Neutrophil (primary cell): ENCODE data around the gene PIEZO2.

Experiments used
- H3K27ac ChIP-seq: fragments of 200-600 bp; sonication (generic); 2 replicates; pipeline ENCODE4 v1.5.1; 2016; ENCODE audit warnings: mild to moderate bottlenecking, moderate library complexity
- H3K27me3 ChIP-seq: fragments of 200-600 bp; sonication (generic); 2 replicates; pipeline ENCODE4 v1.6.0; 2016; ENCODE audit warnings: mild to moderate bottlenecking
- H3K36me3 ChIP-seq: fragments of 200-600 bp; sonication (generic); 2 replicates; pipeline ENCODE4 v1.5.1; 2017
- H3K4me1 ChIP-seq, 2 experiments: fragments of 200-600 bp in 1 of 2; sonication (generic) in 1 of 2; 1 replicate in 1 of 2; 2 replicates in 1 of 2; pipeline versions ENCODE4 v1.5.1 to v1.6.1; 2013 to 2016; ENCODE audit warnings: low read depth in 1 of 2, low read length in 1 of 2, mild to moderate bottlenecking in 1 of 2, moderate library complexity in 1 of 2; ENCODE audit not compliant: control insufficient read depth in 1 of 2, insufficient read depth in 1 of 2
- H3K4me3 ChIP-seq, 2 experiments: fragments of 200-600 bp in 1 of 2; sonication (generic) in 1 of 2; 1 replicate in 1 of 2; 2 replicates in 1 of 2; pipeline ENCODE4 v1.5.1; 2013 to 2016; ENCODE audit warnings: low read depth in 1 of 2, low read length in 1 of 2, mild to moderate bottlenecking in 1 of 2, moderate library complexity in 1 of 2
- H3K9me3 ChIP-seq: fragments of 200-600 bp; sonication (generic); 2 replicates; pipeline ENCODE4 v1.5.1; 2016
- CTCF ChIP-seq: fragments of 200-600 bp; sonication (generic); IDR thresholded peaks from 2 replicates; pipeline ENCODE4 v1.5.1; 2016; ENCODE audit warnings: antibody characterized with exemption

PIEZO2 gene

GRCh38 chr18:10745971-10746370, 403.4 kb downstream of the PIEZO2 start:
- H3K4me3 ChIP-seq = no peak overlapping the region
- no peak overlapping the region for H3K27ac ChIP-seq
- no peak for TF ChIP-seq CTCF
- no peaks in the 10 kb centered on the region for H3K27me3 ChIP-seq
- no peaks in the 10 kb centered on the region for H3K36me3 ChIP-seq
- H3K9me3 ChIP-seq = no peaks in the 10 kb centered on the region
- H3K4me1 ChIP-seq = peaks cover 0 to 5% of the 10 kb centered on the region in 2 experiments

DNA sequence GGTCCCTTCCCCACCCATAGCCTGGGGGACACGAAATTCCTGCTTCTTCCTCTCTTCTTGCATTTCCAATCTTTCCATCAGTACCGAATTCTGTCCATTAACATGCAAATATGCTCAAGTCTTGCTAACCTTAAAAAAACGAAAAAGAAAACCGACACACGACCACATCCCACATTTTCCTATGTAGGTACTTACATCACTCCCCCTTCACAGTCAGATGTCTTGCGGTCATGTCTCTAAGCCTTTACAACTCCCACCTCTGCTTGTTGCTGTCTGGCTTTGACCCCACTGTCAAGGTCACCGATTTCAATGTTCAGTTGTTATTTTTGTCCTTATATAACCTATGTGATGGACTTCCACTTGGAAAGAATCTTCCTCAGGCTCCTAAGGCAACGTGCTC, 404.1 kb downstream of the PIEZO2 start:
- Histone ChIP-seq H3K4me1 (peaks cover 0 to 5% of the 10 kb centered on the region in 2 experiments), H3K9me3 (no peaks in the 10 kb centered on the region), H3K27ac (no peak overlapping the region), H3K36me3 (no peaks in the 10 kb centered on the region), H3K27me3 (no peaks in the 10 kb centered on the region), H3K4me3 (no peak overlapping the region)
- no peak for TF ChIP-seq CTCF

- H3K9me3 ChIP-seq = no peaks in the 10 kb centered on the region
- H3K4me1 ChIP-seq = peaks cover 0 to 5% of the 10 kb centered on the region in 2 experiments
- H3K4me3 ChIP-seq = no peak overlapping the region
- no peaks in the 10 kb centered on the region for H3K36me3 ChIP-seq
- TF ChIP-seq CTCF = no peak
- no peak overlapping the region for H3K27ac ChIP-seq
- no peaks in the 10 kb centered on the region for H3K27me3 ChIP-seq
Measured at GRCh38 chr18:10743766-10744165, 405.6 kb downstream of the PIEZO2 start.

DNA sequence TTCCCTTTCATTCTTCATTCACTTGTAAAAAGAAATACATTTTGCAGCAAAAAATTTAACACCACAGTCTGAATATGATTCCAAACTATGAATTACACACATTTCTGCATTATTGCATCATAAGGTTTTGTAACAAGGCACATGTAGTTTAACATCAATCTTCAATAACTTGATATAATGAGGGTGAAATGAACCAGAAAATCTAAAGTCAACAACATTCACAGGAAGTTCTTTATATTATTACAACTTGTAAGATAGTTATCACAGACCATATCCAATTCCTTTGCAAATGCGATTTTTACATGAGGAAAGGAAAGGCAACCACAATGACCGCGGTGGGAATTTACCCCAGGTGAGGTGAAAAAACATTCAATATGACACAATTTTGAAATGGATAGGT, 410.2 kb downstream of the PIEZO2 start:
- Histone ChIP-seq H3K36me3 (no peaks in the 10 kb centered on the region), H3K9me3 (no peaks in the 10 kb centered on the region), H3K27me3 (no peaks in the 10 kb centered on the region), H3K4me3 (no peak overlapping the region), H3K4me1 (peaks cover 0 to 3% of the 10 kb centered on the region in 2 experiments), H3K27ac (no peak overlapping the region)
- TF ChIP-seq CTCF = no peak

GRCh38 chr18:10736984-10737383, 412.4 kb downstream of the PIEZO2 start:
- Histone ChIP-seq H3K27ac (no peak overlapping the region), H3K4me3 (no peak overlapping the region), H3K4me1 (no peaks in the 10 kb centered on the region), H3K36me3 (no peaks in the 10 kb centered on the region), H3K27me3 (no peaks in the 10 kb centered on the region), H3K9me3 (no peaks in the 10 kb centered on the region)
- TF ChIP-seq CTCF = no peak

GRCh38 chr18:10732990-10733389, 416.4 kb downstream of the PIEZO2 start:
- H3K27ac ChIP-seq = no peak overlapping the region
- H3K9me3 ChIP-seq = no peaks in the 10 kb centered on the region
- no peaks in the 10 kb centered on the region for H3K4me1 ChIP-seq
- TF ChIP-seq CTCF = no peak
- H3K36me3 ChIP-seq = no peaks in the 10 kb centered on the region
- H3K4me3 ChIP-seq = no peak overlapping the region
- no peaks in the 10 kb centered on the region for H3K27me3 ChIP-seq
